Fibroblast of the aortic adventitia (primary cell): ENCODE measurements around the gene LMTK3. TPM values are rescaled to one million over a fixed set of nuclear protein-coding genes. Genes with fewer than 3 reads are reported as not detected.
A peak's percentile ranks its signal among the peaks of the same experiment; 100 is the strongest.

Source experiments
- DNase-seq: peaks from one replicate; pipeline ENCODE4 v3.0.0-alpha.2; 2010; ENCODE audit warnings: low read depth
- H3K4me3 ChIP-seq: 2 replicates; pipeline ENCODE4 v1.5.1; 2011; ENCODE audit warnings: low read depth, mild to moderate bottlenecking, control low read depth, low read length, moderate library complexity
- CTCF ChIP-seq: IDR thresholded peaks from 2 replicates; pipeline ENCODE4 v1.5.1; 2011; ENCODE audit warnings: mild to moderate bottlenecking, low read length, control low read depth, inconsistent platforms; ENCODE audit not compliant: insufficient read depth
- total RNA-seq: library from RNA; depleted of rRNA; stranded (reverse); fragments of >200 nt; gene quantifications from 2 replicates; pipeline ENCODE4 v1.2.3, GENCODE V29; 2012; ENCODE audit warnings: low replicate concordance

The LMTK3 gene
- total RNA-seq, 1 donor = not detected

GRCh38 chr19:48469934-48470680 lies 41.5 kb downstream of the LMTK3 start:
- H3K4me3 ChIP-seq = peak overlapping the region; percentile 85
- TF ChIP-seq CTCF = no peak
- DNase-seq = no peak

- peak within 1 kb of the TSS; percentile 85 for H3K4me3 ChIP-seq
- no peak for TF ChIP-seq CTCF
- DNase-seq = peak; percentile 77
These were observed 42.2 kb downstream of the LMTK3 start, which contains the start of gene CYTH2 for GRCh38 chr19:48469289-48469881. CYTH2 (plus strand) TSS chr19:48469369; CDS start chr19:48469508, 139 bp downstream.

- no peak for TF ChIP-seq CTCF
- peak overlapping the region; percentile 85 for H3K4me3 ChIP-seq
These were observed 42.8 kb downstream of the LMTK3 start for GRCh38 chr19:48468772-48469288.

GRCh38 chr19:48466561-48467325 lies 44.9 kb downstream of the LMTK3 start:
- H3K4me3 ChIP-seq = no peak overlapping the region
- no peak for TF ChIP-seq CTCF
- peak; percentile 68 for DNase-seq

More at GRCh38 chr19:48468772-48469288, 42.8 kb downstream of the LMTK3 start:
- peak; percentile 100 for DNase-seq

- H3K4me3 ChIP-seq = no peak overlapping the region
- no peak for DNase-seq
- no peak for TF ChIP-seq CTCF
These were observed 46.4 kb downstream of the LMTK3 start for GRCh38 chr19:48465215-48465614.

GRCh38 chr19:48461982-48462655 lies 49.5 kb downstream of the LMTK3 start:
- no peak for TF ChIP-seq CTCF
- no peak for DNase-seq
- no peak overlapping the region for H3K4me3 ChIP-seq
